Cardiac fibroblast (primary cell): ENCODE results near the gene GALNS.

ENCODE experiments used
- DNase-seq, 2 donors: peaks; one replicate each; pipeline versions ENCODE4 v3.0.0 to v3.0.0-alpha.2; 2010; ENCODE audit warnings: low read depth in 2 of 2
- H3K4me3 ChIP-seq, 2 donors: replicated peaks in 1 of 2; 1 replicate in 1 of 2; 2 replicates in 1 of 2; pipeline ENCODE4 v1.5.1; 2011; ENCODE audit warnings: low read depth in 2 of 2, low read length in 2 of 2, mild to moderate bottlenecking in 2 of 2, moderate library complexity in 1 of 2
- TF ChIP-seq, protein P1 (sequence below): IDR thresholded peaks from one replicate; pipeline ENCODE4 v1.5.1; 2011; ENCODE audit warnings: low read depth, mild to moderate bottlenecking, low read length, inconsistent platforms

GALNS gene

DNA sequence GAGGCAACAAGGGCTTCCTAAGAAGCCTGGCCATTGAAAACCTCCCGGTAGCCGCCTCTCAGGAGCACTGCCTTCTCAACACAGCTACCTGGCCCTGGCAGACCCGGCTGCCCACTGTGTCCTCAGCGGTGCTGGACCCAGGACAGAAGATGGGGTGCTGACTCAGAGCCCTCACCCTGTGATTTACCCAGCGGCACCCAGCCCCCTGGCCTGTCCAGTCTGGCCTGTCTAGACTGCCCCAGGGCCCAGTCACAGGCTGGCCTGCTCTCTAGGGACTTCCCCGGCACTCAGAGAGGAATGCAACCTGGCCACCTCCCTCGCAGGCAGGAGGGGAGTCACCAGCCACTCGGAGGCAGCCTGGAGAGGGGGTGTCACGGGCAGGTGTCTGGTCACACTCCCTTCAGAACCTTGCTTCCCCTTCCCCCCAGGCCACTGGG, 91.8 kb downstream of the GALNS start:
- TF ChIP-seq, protein P1, sequence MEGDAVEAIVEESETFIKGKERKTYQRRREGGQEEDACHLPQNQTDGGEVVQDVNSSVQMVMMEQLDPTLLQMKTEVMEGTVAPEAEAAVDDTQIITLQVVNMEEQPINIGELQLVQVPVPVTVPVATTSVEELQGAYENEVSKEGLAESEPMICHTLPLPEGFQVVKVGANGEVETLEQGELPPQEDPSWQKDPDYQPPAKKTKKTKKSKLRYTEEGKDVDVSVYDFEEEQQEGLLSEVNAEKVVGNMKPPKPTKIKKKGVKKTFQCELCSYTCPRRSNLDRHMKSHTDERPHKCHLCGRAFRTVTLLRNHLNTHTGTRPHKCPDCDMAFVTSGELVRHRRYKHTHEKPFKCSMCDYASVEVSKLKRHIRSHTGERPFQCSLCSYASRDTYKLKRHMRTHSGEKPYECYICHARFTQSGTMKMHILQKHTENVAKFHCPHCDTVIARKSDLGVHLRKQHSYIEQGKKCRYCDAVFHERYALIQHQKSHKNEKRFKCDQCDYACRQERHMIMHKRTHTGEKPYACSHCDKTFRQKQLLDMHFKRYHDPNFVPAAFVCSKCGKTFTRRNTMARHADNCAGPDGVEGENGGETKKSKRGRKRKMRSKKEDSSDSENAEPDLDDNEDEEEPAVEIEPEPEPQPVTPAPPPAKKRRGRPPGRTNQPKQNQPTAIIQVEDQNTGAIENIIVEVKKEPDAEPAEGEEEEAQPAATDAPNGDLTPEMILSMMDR = no peak
- DNase-seq = peak in 1 of 2 donors; percentile 30
- no peak overlapping the region for H3K4me3 ChIP-seq

DNA sequence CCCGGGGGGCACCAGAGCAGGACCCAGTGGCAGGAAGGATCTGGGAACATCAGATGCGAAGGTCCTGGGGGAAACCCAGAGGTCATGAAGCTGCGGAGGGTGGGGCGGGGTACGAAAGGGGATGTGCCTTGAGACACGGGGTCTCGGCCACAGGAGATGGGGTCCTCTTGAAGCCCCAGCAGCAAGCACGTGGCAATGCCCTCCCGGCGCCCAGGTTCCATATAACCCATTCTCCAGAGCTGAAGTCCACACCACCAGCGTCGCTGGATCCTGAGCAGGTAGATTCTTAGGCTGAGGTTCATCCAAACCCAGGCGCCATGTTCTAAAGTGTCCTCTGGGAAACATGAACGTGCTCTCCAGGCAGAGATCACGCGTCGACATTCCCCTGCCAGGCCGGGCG, 92.7 kb downstream of the GALNS start:
- DNase-seq = no peak
- TF ChIP-seq, protein P1 = no peak
- no peak overlapping the region for H3K4me3 ChIP-seq
